ENCODE measurements around the gene MGST2. TPM values are rescaled to one million over a fixed set of nuclear protein-coding genes. Genes with fewer than 3 reads are reported as not detected.

The MGST2 gene
- total RNA-seq, 1 donor from 2014 or later: 43.2 TPM

DNA sequence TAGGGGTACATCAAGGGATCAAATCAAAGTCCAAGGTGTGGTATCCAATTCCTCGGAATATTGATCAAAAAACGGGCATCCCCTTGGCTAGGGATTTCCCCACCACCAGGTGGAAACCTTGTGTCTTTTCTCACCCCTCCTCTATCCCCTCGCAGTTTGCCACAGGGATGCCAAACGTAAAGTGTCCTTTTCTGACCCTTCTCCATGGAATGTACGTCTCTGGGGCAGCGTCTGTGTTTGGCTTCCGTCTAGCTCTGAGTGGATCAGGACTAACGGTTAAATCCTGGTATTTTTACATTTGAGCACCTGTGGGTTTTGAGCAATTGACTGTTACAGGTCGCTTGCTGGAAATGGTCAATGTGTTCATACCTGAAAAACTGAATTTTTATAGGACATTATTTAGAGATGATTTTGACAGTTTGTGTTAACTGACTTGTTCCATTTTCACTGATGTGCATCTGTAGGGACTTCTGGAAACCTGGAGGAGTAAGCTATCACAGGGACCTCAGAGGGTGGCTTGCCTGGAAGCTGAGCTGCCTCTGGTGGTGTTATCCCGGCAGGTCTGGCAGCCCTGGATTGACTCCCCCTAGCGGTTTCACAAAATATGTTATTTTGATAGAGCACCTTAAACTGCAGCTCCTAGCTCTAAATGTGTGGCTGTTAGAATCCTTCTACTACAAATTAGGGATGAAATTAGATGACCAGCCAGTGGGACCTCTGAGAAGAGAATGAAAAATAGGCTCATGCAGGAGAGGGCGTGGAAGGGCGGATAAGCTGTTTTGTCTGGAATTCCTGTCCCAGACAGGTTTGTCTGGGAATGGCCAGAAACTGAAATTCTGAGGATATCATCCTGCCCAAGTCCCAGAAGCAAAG lies 8.8 kb upstream of the MGST2 start:
- peak overlapping the region; percentile 13 for H3K27ac Mint-ChIP-seq
- TF ChIP-seq CTCF (conservative IDR thresholded peaks at IDR 0.05): peak; percentile 87
- no peaks in the 10 kb centered on the region for H3K9me3 Mint-ChIP-seq
- peaks cover 46% of the 10 kb centered on the region for H3K4me1 Mint-ChIP-seq (ENCODE audit: unreplicated experiment)
- no peaks in the 10 kb centered on the region for H3K27me3 Mint-ChIP-seq
- H3K4me3 Mint-ChIP-seq: peak overlapping the region; percentile 13
- no peaks in the 10 kb centered on the region for H3K36me3 Mint-ChIP-seq
- DNase-seq (ENCODE audit: extremely low spot score, unreplicated experiment): no peak

- Mint-ChIP-seq H3K27ac (no peak overlapping the region), H3K27me3 (no peaks in the 10 kb centered on the region), H3K4me1 (ENCODE audit: unreplicated experiment) (peaks cover 46% of the 10 kb centered on the region), H3K4me3 (no peak overlapping the region), H3K9me3 (no peaks in the 10 kb centered on the region), H3K36me3 (no peaks in the 10 kb centered on the region)
- no peak for TF ChIP-seq CTCF (conservative IDR thresholded peaks at IDR 0.05)
- no peak for DNase-seq (ENCODE audit: extremely low spot score, unreplicated experiment)
These were observed 7.4 kb upstream of the MGST2 start for GRCh38 chr4:139658185-139658584.

DNA sequence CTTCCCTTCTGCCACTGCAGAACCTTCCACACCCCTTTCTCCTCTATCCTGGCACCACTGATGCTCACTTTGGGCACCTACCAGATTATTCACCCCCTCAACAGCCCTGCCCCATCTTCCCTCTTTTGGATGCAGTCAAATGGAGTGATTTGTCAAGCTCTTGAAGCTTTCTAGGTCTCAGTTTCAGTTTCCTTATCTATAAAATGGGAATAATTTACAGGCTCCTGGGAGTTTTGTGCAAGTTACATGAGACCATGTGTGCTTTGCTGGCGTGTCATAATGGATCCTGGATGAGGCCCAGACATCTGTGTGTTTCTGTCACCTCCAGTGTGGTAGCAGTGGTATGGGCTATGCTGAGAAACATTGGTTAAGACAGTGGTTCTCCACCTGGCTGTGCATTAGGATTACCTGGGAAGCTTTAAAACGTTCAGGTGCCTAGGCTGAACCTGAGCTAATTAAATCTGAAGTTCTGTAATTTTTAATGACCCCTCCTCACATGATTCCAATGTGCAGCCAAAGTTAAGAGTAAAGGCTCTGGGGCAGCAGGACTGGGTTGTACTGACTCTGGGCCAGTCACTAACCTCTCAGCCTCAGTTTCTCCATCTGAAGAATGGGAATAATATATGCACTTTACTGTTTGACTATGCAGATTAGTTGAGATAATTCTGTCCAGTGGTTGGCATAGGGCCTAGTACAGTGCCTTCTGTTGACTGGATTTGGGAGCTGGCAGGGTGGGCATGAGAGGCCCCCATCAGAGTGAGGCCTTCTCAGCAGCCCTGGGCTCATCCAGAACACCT lies 6.8 kb upstream of the MGST2 start:
- no peak for TF ChIP-seq CTCF (conservative IDR thresholded peaks at IDR 0.05)
- Mint-ChIP-seq H3K4me1 (ENCODE audit: unreplicated experiment) (peaks cover 46% of the 10 kb centered on the region), H3K27me3 (no peaks in the 10 kb centered on the region), H3K4me3 (no peak overlapping the region), H3K36me3 (no peaks in the 10 kb centered on the region), H3K9me3 (no peaks in the 10 kb centered on the region), H3K27ac (no peak overlapping the region)
- no peak for DNase-seq (ENCODE audit: extremely low spot score, unreplicated experiment)

- Mint-ChIP-seq H3K36me3 (no peaks in the 10 kb centered on the region), H3K27me3 (no peaks in the 10 kb centered on the region), H3K4me1 (ENCODE audit: unreplicated experiment) (peaks cover 43% of the 10 kb centered on the region), H3K27ac (no peak overlapping the region), H3K4me3 (no peak overlapping the region), H3K9me3 (no peaks in the 10 kb centered on the region)
- DNase-seq (ENCODE audit: extremely low spot score, unreplicated experiment): no peak
- TF ChIP-seq CTCF (conservative IDR thresholded peaks at IDR 0.05): no peak
These were observed 5.7 kb upstream of the MGST2 start for GRCh38 chr4:139659735-139660424.

GRCh38 chr4:139660568-139661043 lies 5.0 kb upstream of the MGST2 start:
- TF ChIP-seq CTCF (conservative IDR thresholded peaks at IDR 0.05): no peak
- Mint-ChIP-seq H3K27ac (no peak overlapping the region), H3K9me3 (no peaks in the 10 kb centered on the region), H3K4me3 (no peak overlapping the region), H3K36me3 (no peaks in the 10 kb centered on the region), H3K27me3 (no peaks in the 10 kb centered on the region), H3K4me1 (ENCODE audit: unreplicated experiment) (peaks cover 40% of the 10 kb centered on the region)
- DNase-seq (ENCODE audit: extremely low spot score, unreplicated experiment): no peak

Measured in type B pancreatic cell (in vitro differentiated cells).